Liver (tissue), 9 donors: ENCODE measurements around the gene MDM2. TPM values are rescaled to one million over a fixed set of nuclear protein-coding genes. Genes with fewer than 3 reads are reported as not detected.

ENCODE experiments used
- DNase-seq: peaks from one replicate; pipeline ENCODE4 v3.0.0-alpha.2; 2017; ENCODE audit warnings: low spot score
- H3K27ac ChIP-seq, 2 donors: one replicate each; pipeline ENCODE4 v1.7.0; 2013; ENCODE audit warnings: inconsistent platforms in 2 of 2, low read length in 2 of 2, control low read depth in 1 of 2, low read depth in 1 of 2, mild to moderate bottlenecking in 1 of 2
- H3K27me3 ChIP-seq, 4 donors: one replicate each; pipeline versions ENCODE4 v1.6.1 to v1.7.0; 2013; ENCODE audit warnings: low read length in 3 of 4, inconsistent platforms in 1 of 4, mild to moderate bottlenecking in 1 of 4, moderate library complexity in 1 of 4; ENCODE audit not compliant: control insufficient read depth in 4 of 4, insufficient read depth in 4 of 4
- H3K36me3 ChIP-seq, 4 donors: one replicate each; pipeline versions ENCODE4 v1.6.1 to v1.7.0; 2013; ENCODE audit warnings: low read length in 3 of 4, mild to moderate bottlenecking in 3 of 4, low read depth in 1 of 4, moderate library complexity in 1 of 4; ENCODE audit not compliant: control insufficient read depth in 4 of 4, insufficient read depth in 3 of 4
- H3K4me1 ChIP-seq, 4 donors: one replicate each; pipeline versions ENCODE4 v1.6.1 to v1.7.0; 2013; ENCODE audit warnings: low read length in 3 of 4, mild to moderate bottlenecking in 3 of 4, moderate library complexity in 1 of 4; ENCODE audit not compliant: control insufficient read depth in 4 of 4, insufficient read depth in 4 of 4
- H3K4me3 ChIP-seq, 3 donors: one replicate each; pipeline versions ENCODE4 v1.6.1 to v1.7.0; 2013; ENCODE audit warnings: low read length in 3 of 3, control low read depth in 1 of 3, low read depth in 1 of 3, mild to moderate bottlenecking in 1 of 3
- H3K9ac ChIP-seq, 2 donors: one replicate each; pipeline ENCODE4 v1.7.0; 2013; ENCODE audit warnings: low read length in 2 of 2, mild to moderate bottlenecking in 2 of 2, moderate library complexity in 2 of 2, control low read depth in 1 of 2, low read depth in 1 of 2
- H3K9me3 ChIP-seq, 4 donors: one replicate each; pipeline versions ENCODE4 v1.6.1 to v1.7.0; 2013; ENCODE audit warnings: low read length in 3 of 4; ENCODE audit not compliant: control insufficient read depth in 4 of 4
- ATF3 ChIP-seq: IDR thresholded peaks from 2 replicates; pipeline ENCODE4 v1.6.1; 2016; ENCODE audit warnings: antibody characterized with exemption
- CTCF ChIP-seq: fragments of 150-350 bp; IDR thresholded peaks from 2 replicates; pipeline ENCODE4 v1.5.1; 2017; ENCODE audit warnings: improper control_type of control experiment, low read depth, low read length; ENCODE audit not compliant: missing input control
- EGR1 ChIP-seq, 2 donors: IDR thresholded peaks; 2 replicates each; pipeline ENCODE4 v1.6.1; 2016 to 2018; ENCODE audit warnings: antibody characterized with exemption in 2 of 2, low read depth in 2 of 2
- FOXA1 ChIP-seq: IDR thresholded peaks from 2 replicates; pipeline ENCODE4 v1.6.1; 2016; ENCODE audit warnings: antibody characterized with exemption
- GABPA ChIP-seq, 2 donors: IDR thresholded peaks in 1 of 2; conservative IDR thresholded peaks in 1 of 2; 2 replicates each; pipeline ENCODE4 v1.6.1; 2016; ENCODE audit warnings: antibody characterized with exemption in 2 of 2, mild to moderate bottlenecking in 1 of 2, moderate library complexity in 1 of 2
- HNF4A ChIP-seq, 2 donors: conservative IDR thresholded peaks; 2 replicates each; pipeline ENCODE4 v1.6.1; 2016; ENCODE audit warnings: antibody characterized with exemption in 2 of 2, mild to moderate bottlenecking in 2 of 2
- HNF4G ChIP-seq: IDR thresholded peaks from 2 replicates; pipeline ENCODE4 v1.6.1; 2016; ENCODE audit warnings: antibody characterized with exemption
- JUND ChIP-seq, 2 donors: IDR thresholded peaks; 2 replicates each; pipeline ENCODE4 v1.6.1; 2016; ENCODE audit warnings: antibody characterized with exemption in 2 of 2
- MAX ChIP-seq: IDR thresholded peaks from 2 replicates; pipeline ENCODE4 v1.6.1; 2016; ENCODE audit warnings: antibody characterized with exemption
- NR2F2 ChIP-seq: IDR thresholded peaks from 2 replicates; pipeline ENCODE4 v1.6.1; 2016; ENCODE audit warnings: antibody characterized with exemption
- RAD21 ChIP-seq, 2 donors: IDR thresholded peaks; 2 replicates each; pipeline ENCODE4 v1.6.1; 2016; ENCODE audit warnings: antibody characterized with exemption in 2 of 2, mild to moderate bottlenecking in 2 of 2
- REST ChIP-seq: IDR thresholded peaks from 2 replicates; pipeline ENCODE4 v1.6.1; 2016; ENCODE audit warnings: antibody characterized with exemption, mild to moderate bottlenecking
- RXRA ChIP-seq, 2 donors: IDR thresholded peaks; 2 replicates each; pipeline ENCODE4 v1.6.1; 2017 to 2018; ENCODE audit warnings: antibody characterized with exemption in 2 of 2, mild to moderate bottlenecking in 1 of 2
- SP1 ChIP-seq: IDR thresholded peaks from 2 replicates; pipeline ENCODE4 v1.6.1; 2018; ENCODE audit warnings: antibody characterized with exemption, mild to moderate bottlenecking
- TAF1 ChIP-seq: conservative IDR thresholded peaks from 2 replicates; pipeline ENCODE4 v1.6.1; 2016; ENCODE audit warnings: antibody characterized with exemption, mild to moderate bottlenecking
- YY1 ChIP-seq: IDR thresholded peaks from 2 replicates; pipeline ENCODE4 v1.6.1; 2016; ENCODE audit warnings: antibody characterized with exemption, mild to moderate bottlenecking
- ZBTB33 ChIP-seq: IDR thresholded peaks from 2 replicates; pipeline ENCODE4 v1.6.1; 2016; ENCODE audit warnings: antibody characterized with exemption
- WGBS: extraction: QIAGEN DNeasy Blood & Tissue Kit; methylation state at CpG from one replicate; pipeline ENCODE4 v1.1.7; 2013; 5-methylcytosine and 5-hydroxymethylcytosine counted together
- polyA plus RNA-seq, 2 donors: library from polyadenylated mRNA; stranded (reverse) in 1 of 2; unstranded in 1 of 2; fragments of 200-250 nt in 1 of 2; fragments of >200 nt in 1 of 2; fragmentation: Nextera tagmentation in 1 of 2; extraction: Ambion mirVana in 1 of 2; gene quantifications; one replicate each; pipeline versions ENCODE4 v1.2.1 to v1.2.3, GENCODE V29; 2013 to 2015
- total RNA-seq, 2 donors: library from RNA; depleted of rRNA; stranded (reverse); fragments of >200 nt; gene quantifications; one replicate each; pipeline ENCODE4 v1.2.3, GENCODE V29; 2014
- donor health status: healthy.
- donor health status: healthy.
- donor health status: healthy.
- donor health status: healthy.
- donor health status: healthy.

MDM2 gene
- total and polyA plus RNA-seq, 4 donors, result 10.1 to 69.4 (median 36.9) TPM

- WGBS, result 85% methylated on average over 1 of the region's 1 CpG
- TF ChIP-seq GABPA (IDR thresholded peaks at IDR 0.05 in 1 of 2, conservative IDR thresholded peaks at IDR 0.05 in 1 of 2) (no peak), ZBTB33 (no peak), TAF1 (no peak), ATF3 (no peak), SP1 (no peak), RAD21 (IDR thresholded peaks at IDR 0.05) (no peak), NR2F2 (no peak), EGR1 (IDR thresholded peaks at IDR 0.05; ENCODE audit: low read depth in 2 of 2) (no peak), HNF4A (conservative IDR thresholded peaks at IDR 0.05) (no peak), RXRA (IDR thresholded peaks at IDR 0.05) (no peak), FOXA1 (no peak), REST (no peak)
- peaks cover 14 to 38% (median 29%) of the 10 kb centered on the region in 4 donors for H3K36me3 ChIP-seq
- H3K27me3 ChIP-seq, result no peaks in the 10 kb centered on the region
- H3K9me3 ChIP-seq, result no peaks in the 10 kb centered on the region
- no peak for DNase-seq
- H3K4me1 ChIP-seq, result peaks cover 2 to 10% (median 6%) of the 10 kb centered on the region in 4 donors
- no peak overlapping the region for H3K9ac ChIP-seq
- H3K4me3 ChIP-seq, result no peak overlapping the region
- H3K27ac ChIP-seq, result no peak overlapping the region
Measured at GRCh38 chr12:68812553-68813241, 4.7 kb downstream of the MDM2 start.

- H3K9ac ChIP-seq, result no peak overlapping the region
- no peak for DNase-seq
- WGBS, result 81% methylated on average over 2 of the region's 2 CpGs
- no peaks in the 10 kb centered on the region for H3K9me3 ChIP-seq
- H3K4me1 ChIP-seq, result peaks cover 2 to 10% (median 6%) of the 10 kb centered on the region in 4 donors
- TF ChIP-seq CTCF, result no peak
- TF ChIP-seq JUND (IDR thresholded peaks at IDR 0.05), result no peak
- no peak for TF ChIP-seq REST
- no peak for TF ChIP-seq HNF4A (conservative IDR thresholded peaks at IDR 0.05)
- TF ChIP-seq TAF1, result no peak
- no peak for TF ChIP-seq MAX
- TF ChIP-seq RAD21 (IDR thresholded peaks at IDR 0.05), result no peak
- TF ChIP-seq NR2F2, result no peak
- TF ChIP-seq HNF4G, result no peak
- TF ChIP-seq GABPA (IDR thresholded peaks at IDR 0.05 in 1 of 2, conservative IDR thresholded peaks at IDR 0.05 in 1 of 2), result no peak
- TF ChIP-seq FOXA1, result no peak
- no peak for TF ChIP-seq RXRA (IDR thresholded peaks at IDR 0.05)
- TF ChIP-seq YY1, result no peak
- no peak for TF ChIP-seq EGR1 (IDR thresholded peaks at IDR 0.05; ENCODE audit: low read depth in 2 of 2)
- no peaks in the 10 kb centered on the region for H3K27me3 ChIP-seq
- H3K4me3 ChIP-seq, result no peak overlapping the region
- peaks cover 14 to 38% (median 31%) of the 10 kb centered on the region in 4 donors for H3K36me3 ChIP-seq
- no peak overlapping the region for H3K27ac ChIP-seq
Measured at GRCh38 chr12:68813242-68813593, 5.2 kb downstream of the MDM2 start.
